EL (cell line): ENCODE data around the gene KBTBD12.
"Not testable (repeated sequence)": the region's sequence is repeated elsewhere in the genome, so short reads cannot be mapped to it uniquely, and the experiment has no call there.

ENCODE experiments used
- DNase-seq: peaks from one replicate; pipeline ENCODE4 v3.0.0-alpha.2; 2016

The KBTBD12 gene

DNA sequence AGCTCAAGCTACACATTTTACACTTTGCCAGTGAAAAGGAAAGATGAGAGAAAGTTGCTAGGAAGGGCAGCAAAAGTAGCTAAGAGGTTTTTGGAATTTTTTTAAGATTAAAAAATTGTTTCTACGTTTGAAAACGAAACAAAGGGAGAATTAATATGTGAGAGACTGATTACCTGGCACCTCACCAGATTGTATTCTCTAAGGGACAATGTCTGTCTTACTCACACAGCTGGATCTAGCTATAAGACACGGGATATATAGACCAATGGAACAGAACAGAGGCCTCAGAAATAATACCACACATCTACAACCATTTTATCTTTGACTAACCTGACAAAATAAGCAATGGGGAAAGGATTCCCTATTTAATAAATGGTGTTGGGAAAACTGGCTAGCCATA lies 9.5 kb upstream of the KBTBD12 start:
- DNase-seq, result no peak

DNA sequence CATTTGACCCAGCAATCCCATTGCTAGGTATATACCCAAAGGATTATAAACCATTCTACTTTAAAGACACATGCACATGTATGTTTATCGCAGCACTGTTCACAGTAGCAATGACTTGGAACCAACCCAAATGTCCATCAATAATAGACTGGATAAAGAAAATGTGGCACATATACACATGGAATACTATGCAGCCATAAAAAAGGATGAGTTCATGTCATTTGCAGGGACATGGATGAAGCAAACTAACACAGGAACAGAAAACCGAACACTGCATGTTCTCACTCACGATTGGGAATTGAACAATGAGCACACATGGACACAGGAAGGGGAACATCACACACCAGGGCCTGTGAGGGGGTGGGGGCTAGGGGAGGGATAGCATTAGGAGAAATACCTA lies 8.4 kb upstream of the KBTBD12 start:
- DNase-seq, result not testable (repeated sequence)

DNA sequence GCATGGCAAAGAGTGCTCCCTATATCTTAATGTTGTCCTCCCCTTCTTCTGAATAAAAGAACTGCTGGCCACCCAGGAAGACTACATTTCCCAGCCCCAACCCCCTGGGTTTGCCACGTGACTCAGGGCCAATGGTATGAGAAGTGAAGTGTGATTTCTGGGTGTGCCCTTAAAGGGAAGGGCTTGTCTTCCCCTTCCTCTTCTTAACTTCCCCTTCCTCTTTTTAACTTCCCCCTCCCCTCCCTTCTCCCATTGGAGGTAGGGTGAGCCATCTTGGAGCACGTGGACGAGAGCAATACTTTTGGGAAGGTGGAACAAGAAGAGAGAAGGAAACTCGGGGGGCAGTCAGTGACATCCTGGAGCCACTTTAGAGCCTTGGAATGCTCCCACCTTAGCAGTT lies 6.8 kb upstream of the KBTBD12 start:
- DNase-seq, result no peak

DNA sequence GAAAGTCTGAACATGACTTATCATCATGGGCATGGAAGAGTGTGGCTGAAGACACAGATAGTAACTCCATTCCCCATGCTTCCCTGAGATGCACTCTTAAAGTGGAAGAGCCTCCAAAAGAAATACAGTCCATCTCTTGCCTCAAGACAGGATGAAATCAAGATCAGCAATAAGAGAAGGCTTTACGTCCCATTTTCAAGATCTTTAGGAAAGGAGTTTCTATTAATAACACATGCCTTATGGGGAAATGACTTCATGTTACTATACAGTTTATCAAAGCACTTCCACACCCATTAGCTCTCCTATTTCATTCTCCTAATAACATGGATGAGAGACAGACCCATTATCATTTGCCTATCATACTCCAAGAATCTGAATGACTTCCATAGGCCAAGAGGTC lies 6.1 kb upstream of the KBTBD12 start:
- DNase-seq, result no peak

DNA sequence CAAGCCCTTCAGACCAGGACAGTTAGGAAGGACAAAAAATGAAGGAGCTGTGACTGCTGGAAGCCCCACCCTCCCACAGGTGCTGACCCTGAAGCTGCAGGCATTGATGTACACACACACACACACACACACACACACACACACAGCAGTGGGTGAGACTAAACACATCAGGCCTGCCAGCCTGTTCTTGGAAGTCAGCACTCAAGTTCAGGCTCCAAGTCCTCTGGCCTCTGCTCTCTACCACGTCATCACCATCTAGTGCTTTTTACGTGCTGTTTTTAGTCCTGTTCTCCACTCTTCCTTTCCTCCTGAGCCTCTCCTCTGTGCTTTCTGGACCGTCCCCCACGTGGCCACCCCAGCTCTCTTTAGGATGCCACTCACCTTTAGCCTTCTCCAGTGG lies 5.4 kb upstream of the KBTBD12 start:
- no peak for DNase-seq

DNA sequence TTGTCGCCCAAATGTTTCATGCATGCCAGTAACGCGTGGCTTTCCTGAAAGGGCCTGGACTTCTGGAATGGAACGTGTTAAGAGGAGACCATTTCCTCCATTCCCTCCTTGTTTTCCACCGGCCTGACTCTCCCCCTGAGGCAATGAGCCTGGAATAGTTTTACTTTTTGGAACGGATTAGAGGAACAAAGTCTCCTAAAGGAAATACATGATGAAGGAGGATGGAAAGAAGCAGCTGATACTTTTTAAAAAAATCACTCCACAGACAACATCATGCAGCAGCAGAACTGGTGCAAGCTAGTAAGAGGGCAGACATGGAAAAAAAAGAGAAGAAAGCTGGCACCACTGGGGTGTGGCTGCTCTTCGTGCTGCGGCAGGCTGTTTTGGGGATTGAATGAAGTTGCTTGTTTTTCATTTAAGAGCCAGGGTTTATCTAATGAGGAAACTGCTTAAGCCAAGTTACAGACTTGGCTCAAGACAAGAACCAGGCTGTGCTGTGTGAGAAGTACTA lies 3.6 kb upstream of the KBTBD12 start:
- peak; percentile 31 for DNase-seq

DNA sequence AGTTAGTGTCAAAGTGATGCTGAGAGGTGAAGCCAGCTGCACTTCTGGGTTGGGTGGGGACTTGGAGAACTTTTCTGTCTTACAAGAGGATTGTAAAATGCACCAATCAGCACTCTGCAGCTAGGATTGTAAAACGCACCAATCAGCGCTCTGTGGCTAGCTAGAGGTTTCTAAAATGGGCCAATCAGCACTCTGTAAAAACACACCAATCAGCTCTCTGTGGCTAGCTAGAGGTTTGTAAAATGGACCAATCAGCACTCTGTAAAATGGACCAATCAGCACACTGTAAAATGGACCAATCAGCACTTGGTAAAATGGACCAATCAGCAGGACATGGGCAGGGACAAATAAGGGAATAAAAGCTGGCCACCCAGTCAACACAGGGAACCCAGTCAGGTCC lies 1.2 kb upstream of the KBTBD12 start:
- DNase-seq, result not testable (repeated sequence)

DNA sequence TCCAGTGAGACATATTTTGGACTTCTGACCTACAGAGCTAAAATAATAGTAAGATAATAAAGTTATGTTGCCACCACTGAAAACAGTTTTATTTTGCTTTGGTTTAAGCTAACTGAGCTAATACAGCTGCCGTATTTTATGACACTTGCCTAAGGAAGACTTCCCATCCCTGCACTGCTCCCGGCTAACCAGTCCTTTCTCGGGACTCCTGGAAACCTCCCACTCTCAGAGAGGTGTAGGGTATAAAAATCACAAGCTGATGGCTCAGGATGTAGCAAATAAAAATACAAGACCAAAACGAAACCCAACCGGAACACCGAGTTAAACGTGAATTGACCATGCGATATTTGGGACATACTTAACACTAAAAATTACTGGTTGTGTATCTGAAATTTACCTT lies 448 bp upstream of the KBTBD12 start:
- no peak for DNase-seq

DNA sequence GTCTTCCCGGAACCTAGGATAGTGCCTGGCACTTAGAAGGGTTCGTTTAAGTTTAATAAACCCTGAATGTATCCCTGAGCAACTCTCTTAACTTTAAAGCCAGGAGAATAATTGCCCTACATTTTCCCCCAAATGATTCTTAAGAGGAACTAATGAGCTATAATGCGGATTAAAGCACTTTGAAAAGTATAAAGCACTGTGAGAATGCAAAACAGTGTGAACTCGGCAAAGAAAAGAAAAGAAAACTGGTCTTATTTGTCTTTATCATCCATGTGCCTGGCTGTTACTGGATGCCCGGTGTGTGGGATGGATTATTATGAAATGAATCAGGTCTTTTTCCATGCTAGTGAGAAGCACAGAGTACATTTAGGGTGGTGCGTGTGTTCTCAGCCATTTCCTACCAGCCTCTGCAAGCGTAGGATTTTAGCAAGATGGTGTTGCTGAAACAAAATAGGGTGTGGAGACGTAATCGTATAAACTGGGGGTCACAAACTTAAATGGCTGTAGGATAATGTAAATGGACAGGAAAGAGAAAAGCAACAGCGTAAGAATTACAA lies 983 bp downstream of the KBTBD12 start:
- DNase-seq, result no peak

DNA sequence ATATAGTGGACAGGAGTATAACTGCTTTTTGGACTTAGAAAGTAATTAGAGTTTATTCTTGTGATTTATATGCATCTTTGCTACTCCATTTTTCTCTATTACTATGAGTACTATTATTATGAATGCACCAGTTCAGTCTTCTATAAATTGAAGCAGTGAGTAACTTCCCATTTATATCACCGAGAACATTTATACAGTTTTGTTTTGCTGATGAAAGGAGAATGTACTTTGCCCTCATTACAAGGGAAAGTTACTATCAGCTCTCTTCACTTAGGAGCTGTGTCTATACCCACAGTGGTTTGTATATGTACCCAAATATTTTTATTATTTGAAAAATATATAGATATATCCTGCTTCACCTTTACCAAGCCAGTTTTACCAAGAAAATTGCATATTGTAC lies 5.7 kb downstream of the KBTBD12 start:
- no peak for DNase-seq

DNA sequence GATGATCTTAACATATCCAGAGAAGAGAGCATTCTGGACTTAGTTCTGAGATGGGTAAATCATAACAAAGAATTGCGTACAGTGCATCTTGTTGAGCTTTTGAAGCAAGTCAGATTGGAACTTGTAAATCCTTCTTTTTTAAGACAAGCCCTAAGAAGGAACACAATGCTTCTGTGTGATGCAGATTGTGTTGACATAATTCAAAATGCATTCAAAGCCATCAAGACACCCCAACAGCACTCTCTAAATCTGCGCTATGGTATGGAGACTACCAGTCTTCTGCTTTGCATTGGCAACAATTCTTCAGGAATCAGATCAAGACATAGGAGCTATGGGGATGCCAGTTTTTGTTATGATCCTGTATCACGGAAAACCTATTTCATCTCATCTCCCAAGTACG lies 8.6 kb downstream of the KBTBD12 start:
- no peak for DNase-seq

DNA sequence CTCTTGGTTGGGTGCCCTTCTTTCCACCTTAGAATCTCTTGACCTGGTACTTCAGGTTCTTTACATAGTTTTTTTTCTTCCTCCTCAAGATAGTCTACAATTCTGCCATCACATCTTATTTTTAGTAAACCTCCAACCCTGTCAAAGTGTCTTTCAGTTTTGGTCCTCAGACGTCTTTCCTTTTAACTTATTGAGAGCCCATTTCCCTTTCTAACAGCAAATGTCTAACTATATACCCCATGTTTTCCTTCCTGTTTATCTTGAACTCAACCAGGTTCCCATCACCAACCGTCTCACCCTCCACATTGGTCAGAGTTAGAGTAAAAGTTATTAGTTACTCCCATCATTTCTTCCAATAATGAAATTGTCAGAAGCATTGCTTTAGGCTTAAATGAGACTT lies 10.4 kb downstream of the KBTBD12 start:
- DNase-seq, result no peak

DNA sequence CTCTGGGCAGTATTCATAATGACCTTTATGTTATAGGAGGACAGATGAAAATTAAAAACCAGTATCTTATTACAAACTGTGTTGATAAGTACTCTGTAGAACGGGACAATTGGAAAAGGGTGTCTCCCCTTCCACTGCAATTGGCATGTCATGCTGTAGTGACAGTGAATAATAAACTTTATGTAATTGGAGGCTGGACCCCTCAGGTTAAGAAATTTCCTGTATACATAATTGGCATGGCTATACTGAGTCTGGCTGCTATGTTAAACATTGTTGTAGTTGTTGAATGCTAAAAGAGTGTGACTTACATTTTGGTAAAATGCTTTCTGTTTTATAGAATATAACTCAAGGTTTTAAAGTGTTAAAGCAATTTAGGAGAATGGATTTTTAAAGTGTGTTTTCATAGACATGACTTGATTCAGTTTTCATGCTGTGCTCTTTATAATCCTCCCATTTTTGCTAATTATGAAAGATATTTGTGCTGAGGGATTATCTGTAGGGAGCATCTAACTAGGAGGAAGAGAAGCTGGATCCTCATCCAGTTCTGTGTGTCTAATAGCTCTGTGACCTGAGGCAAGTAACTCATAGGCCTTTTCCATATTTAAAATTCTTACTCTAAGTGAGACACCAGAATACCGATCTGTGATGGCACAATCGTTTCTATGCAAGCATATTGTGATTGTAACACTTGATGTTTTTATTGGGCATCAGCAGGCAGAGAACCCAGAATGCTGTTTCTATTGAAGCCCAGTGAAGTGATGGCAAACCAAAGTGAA lies 13.0 kb downstream of the KBTBD12 start:
- no peak for DNase-seq

DNA sequence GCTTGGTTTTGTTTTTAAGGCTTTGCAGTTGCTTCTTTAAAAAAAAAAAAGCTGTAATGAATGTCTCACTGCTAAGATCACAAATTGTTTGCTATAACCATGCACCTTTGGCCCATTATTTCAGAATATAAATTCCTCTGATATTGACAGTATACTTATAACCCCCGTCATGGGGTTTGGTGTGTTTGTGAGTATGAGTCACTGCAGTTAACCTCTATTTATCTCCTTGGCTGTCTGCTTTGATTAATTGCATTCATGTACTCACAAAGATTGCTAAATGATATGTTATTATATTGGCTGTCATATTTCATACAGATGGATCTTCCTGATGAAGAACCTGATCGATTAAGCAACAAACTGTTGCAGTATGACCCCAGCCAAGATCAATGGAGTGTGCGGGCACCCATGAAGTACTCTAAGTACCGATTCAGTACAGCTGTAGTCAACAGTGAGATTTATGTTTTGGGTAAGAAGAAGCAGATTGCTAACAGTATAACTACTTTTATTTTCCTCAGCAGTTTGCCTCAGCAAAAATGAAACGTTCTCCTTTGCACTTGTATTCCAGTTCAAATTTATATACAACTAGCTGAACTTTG lies 14.9 kb downstream of the KBTBD12 start:
- no peak for DNase-seq

DNA sequence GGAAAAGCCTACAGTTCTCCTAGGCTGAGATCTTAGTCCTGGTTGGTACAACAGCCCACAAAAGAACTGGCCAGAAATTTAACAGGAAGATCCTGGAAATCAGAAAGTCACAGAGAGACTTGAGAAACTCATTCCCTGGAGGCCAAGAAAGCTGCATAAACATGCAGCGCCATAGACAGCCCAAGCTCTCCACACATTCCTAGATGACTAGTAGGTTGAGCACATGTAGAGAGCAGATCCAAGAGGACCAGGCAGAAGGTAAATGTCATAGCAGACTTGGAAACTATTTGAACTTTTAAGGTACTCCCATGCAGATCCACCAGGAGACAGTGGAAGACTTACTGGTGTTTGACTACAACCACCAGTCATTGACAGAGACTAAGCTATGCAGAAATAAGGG lies 18.4 kb downstream of the KBTBD12 start:
- no peak for DNase-seq

DNA sequence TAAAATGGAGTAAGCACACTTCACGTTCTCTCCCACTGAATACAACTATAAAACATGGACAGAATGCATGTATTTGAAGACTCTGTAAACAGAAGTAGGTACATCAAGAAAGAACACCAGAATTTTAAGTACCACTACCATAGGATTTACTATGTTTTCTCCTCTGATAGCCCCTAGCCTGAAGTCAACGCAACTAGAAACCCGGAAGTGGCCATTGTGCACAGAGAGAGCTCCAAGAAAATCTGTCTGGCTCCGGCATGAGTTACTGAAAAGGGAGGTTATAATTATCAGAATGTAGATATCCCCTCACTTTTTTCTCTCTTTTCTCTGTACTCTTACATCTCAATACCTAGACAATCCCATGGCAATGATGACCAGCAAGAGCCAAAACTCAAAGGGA lies 23.8 kb downstream of the KBTBD12 start:
- DNase-seq, result no peak

DNA sequence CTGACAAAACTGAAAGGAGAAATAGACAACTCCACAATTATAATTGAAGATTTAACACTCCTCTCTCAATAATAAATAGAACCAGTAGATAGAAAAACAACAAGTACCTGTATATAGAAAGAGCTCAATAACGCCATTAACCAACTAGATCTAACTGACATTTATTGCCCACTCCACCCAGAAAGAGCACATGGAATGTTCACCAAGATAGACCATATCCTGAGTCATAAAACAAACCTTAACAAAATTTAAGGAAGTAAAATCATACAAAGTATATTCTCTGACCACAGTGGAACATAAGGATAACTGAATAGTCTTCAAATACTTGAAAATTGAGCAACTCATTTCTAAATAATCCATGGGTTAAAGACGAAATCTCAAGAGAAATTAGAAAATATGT lies 25.1 kb downstream of the KBTBD12 start:
- no peak for DNase-seq

DNA sequence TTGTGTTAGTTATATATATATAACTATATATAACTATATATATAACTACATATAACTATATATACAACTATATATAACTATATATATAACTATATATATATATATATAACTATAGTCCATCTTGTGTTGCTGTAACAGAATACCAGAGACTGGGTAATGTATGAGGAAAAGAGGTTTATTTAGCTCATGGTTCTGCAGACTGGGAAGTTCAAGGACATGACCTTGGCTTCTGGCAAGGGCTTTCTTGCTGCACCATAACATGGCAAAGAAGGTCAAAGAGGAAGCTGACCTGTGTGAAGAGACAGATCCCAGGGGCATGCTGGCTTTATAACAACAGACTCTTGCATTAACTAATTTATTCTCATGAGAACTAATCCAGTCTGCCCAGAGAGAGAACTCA lies 27.6 kb downstream of the KBTBD12 start:
- no peak for DNase-seq

DNA sequence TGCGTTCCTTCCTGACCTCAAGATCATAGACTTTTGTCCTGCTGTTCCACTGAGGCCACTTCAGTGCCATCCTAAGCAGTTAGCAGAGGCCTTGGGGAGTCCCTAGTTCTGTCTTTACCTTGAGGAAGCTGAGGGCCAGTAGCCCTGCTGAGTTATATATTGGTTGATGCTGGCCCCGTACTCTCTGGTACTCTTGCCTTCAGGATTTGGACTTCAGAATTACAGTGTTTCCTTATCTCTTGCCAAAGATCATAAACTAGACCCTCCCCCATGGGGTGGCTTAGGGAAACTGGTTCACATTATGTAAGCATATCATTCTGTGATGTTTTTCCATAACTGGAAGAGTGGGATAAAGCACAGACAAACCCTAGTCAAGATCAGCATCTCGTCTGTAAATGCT lies 33.2 kb downstream of the KBTBD12 start:
- no peak for DNase-seq

DNA sequence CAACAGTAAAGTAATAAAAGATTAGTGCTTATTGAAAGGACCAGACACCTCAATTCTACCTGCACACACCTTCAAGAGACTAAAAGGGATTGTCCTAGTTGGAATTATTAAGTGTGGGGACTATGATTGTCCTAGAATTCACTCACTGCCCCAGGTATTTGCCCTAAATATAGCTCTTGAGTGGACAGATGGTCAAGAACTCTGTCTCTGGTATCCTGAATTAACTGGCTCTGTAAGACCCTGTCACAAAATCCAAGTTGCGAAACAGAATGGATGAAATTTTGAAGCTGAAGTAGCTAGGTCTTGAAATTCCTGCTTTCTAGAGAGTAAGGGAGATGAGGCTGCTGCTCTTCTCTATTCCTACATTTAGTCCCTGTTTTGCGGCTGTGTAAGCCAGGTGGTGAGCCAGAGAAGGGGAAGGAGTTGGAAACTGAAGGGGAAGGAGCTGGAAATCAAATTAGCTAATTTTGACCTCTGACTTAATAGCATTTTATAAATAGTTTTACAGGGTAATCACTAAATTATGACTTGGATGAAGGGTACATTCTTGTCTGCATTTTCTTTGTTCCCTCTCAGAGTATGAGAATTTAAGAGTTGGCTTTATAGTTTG lies 34.5 kb downstream of the KBTBD12 start:
- peak; percentile 9 for DNase-seq

DNA sequence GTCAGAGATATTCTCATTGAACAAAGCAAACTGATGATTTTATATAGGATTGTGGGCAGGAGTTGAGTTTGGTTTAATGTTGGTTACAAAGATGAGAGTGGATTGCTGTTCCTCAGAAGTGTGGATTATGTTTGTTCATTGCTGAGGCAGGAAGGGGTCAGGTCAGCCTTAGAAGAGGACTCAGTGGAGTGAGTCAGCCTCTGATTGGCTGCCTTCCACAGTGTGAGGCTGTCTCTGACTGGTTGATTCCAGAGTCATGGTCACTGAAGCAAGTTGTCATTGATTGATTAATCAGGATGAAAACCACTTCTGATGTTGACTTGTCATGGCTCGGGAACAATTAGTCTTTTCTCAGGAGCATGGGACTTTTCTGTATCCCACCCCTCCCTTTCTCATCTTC lies 36.2 kb downstream of the KBTBD12 start:
- peak; percentile 53 for DNase-seq

DNA sequence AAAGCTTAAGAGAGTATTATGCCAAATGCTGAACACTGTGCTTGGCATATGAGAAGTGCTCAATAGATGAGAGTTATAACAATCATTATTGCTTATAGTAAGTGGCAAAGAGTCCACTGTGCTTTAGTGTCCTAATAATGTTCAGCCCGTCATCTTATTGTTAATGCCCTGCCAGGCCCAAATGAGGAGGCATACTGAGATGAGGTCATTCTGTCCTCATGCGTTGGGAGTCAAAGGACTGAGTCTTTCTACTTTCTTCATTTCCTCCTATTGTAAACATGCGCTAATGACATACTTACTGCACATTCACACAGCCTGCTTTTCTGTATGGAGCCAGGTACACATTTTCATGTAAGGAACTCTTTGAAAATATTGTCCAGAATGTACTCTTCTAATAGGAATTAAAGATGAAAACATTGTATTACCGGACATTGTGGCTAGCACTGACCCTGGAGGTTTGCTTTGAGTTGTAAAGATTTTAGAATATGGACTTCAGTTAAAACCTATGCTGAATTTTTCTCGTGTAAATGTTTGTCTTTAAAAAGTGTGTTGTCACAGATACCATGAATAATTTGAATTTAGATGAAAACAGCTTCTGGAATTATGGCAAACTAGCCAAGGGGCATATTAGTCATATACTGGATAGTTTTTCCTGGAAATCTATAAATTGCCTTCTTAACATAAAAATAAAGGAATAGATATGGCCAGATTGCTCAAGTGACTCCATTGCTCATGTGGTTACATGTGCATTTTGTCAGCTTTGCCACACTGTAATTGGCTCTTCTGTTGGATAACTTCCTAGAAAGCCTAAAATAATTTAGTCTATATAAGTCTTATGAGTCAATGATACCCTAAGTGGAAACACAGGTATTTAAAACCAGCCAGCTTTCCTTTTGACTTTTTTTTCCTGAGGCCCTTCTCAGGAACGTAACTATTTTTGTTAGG lies 38.3 kb downstream of the KBTBD12 start:
- peak; percentile 56 for DNase-seq

DNA sequence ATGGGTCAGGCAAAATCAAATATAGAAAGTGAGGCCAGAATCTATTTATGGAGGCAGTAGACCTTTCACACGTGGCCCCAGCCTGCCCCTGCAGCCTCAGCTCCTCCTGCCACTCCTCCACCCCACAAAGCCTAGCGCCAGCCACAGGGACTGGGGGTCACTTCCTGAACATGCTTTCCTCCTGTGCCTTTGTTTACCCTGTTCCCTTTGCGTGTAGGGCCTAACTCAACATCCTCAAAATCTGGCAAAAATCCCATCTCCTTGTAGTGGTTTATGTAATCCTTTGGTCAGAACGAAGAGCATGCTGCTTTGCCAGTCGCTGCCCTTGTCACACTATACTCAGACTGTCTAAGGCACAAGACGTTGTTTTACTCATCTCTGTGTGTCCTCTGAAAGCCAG lies 39.6 kb downstream of the KBTBD12 start:
- DNase-seq, result no peak
